Inflammatory macrophage treated with lipopolysaccharide for 1 hour (primary cell): ENCODE data around the gene SLC22A1.

ENCODE experiments used
- DNase-seq, 2 donors: peaks; one replicate each; pipeline ENCODE4 v3.0.0-alpha.2; 2020 to 2022

SLC22A1 gene

GRCh38 chr6:160180706-160181105 lies 59.1 kb downstream of the SLC22A1 start:
- no peak for DNase-seq

- no peak for DNase-seq
Observed at GRCh38 chr6:160188773-160189172, 67.2 kb downstream of the SLC22A1 start.

- no peak for DNase-seq
Observed at GRCh38 chr6:160190081-160190480, 68.5 kb downstream of the SLC22A1 start.

- no peak for DNase-seq
Observed at GRCh38 chr6:160190973-160191372, 69.4 kb downstream of the SLC22A1 start.

GRCh38 chr6:160192840-160193239 lies 71.2 kb downstream of the SLC22A1 start:
- no peak for DNase-seq

GRCh38 chr6:160194808-160195207 lies 73.2 kb downstream of the SLC22A1 start:
- no peak for DNase-seq

GRCh38 chr6:160197662-160198061 lies 76.0 kb downstream of the SLC22A1 start:
- DNase-seq = no peak

- DNase-seq = no peak
Observed at GRCh38 chr6:160198606-160199211, 77.1 kb downstream of the SLC22A1 start.

- no peak for DNase-seq
Observed at GRCh38 chr6:160201061-160201460, 79.4 kb downstream of the SLC22A1 start.

- DNase-seq = no peak
Observed at GRCh38 chr6:160202411-160202810, 80.8 kb downstream of the SLC22A1 start.

- no peak for DNase-seq
Observed at GRCh38 chr6:160203076-160203475, 81.5 kb downstream of the SLC22A1 start.

- no peak for DNase-seq
Observed at GRCh38 chr6:160203522-160203921, 81.9 kb downstream of the SLC22A1 start.

- no peak for DNase-seq
Observed at GRCh38 chr6:160203953-160204352, 82.3 kb downstream of the SLC22A1 start.

- DNase-seq = no peak
Observed at GRCh38 chr6:160204710-160205109, 83.1 kb downstream of the SLC22A1 start.

GRCh38 chr6:160207618-160208017 lies 86.0 kb downstream of the SLC22A1 start:
- no peak for DNase-seq
